Ammon's horn (tissue), 1 donor: ENCODE data around the gene KYNU.
A peak's percentile ranks its signal among the peaks of the same experiment; 100 is the strongest.
"Not testable (repeated sequence)": the region's sequence is repeated elsewhere in the genome, so short reads cannot be mapped to it uniquely, and the experiment has no call there.

ENCODE experiments used
- DNase-seq: peaks from one replicate; pipeline ENCODE4 v3.0.0-alpha.2; 2016; ENCODE audit warnings: low spot score

The KYNU gene

GRCh38 chr2:142877216-142877838, at the start of gene KYNU:
KYNU (plus strand) TSS chr2:142877664; CDS start chr2:142885368, 7,704 bp downstream.
- no peak for DNase-seq

GRCh38 chr2:142834021-142834420, 43.4 kb upstream of the KYNU start:
- DNase-seq = no peak

DNA sequence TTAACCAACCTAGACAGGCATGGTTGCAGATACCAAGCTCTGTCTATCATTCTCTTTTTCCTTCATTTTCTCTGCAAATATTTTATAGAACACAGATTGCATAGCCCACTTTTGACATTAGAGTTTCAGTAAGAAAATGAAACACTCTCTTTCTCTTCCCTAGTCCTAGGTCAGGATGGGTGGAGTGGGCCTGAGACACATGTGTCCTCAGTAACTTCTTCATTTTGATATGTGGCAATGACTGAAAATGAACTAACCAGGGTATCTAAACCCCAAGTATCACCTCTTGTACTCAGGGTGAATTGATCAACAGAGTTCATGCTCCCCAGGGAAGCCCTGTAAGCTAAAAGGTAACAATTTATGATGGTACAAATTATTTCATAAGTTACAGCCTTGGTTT, 37.0 kb upstream of the KYNU start:
- DNase-seq = no peak

GRCh38 chr2:142841788-142842187, 35.7 kb upstream of the KYNU start:
- DNase-seq = no peak

DNA sequence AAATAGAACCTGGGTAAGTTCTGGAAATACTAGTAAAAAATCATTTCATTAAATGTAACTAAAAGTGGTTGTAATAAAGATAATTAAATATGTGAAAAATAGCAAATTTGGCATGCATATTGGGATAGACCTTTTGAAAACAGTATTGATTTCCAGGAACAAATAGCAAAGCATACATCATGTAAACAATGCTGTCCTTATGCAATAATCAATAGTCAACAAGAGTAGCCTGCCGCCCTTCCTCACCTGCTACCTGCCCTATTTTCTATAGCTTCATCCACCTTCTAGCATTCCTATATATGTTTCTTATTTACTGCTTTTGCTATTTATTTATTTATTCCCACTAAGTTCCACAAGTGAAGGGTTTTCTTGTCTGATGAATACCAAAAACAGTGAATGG, 35.1 kb upstream of the KYNU start:
- DNase-seq = no peak

- DNase-seq = no peak
These were observed 33.7 kb upstream of the KYNU start for GRCh38 chr2:142843731-142844130.

GRCh38 chr2:142848023-142848606, 29.3 kb upstream of the KYNU start:
- DNase-seq = no peak

DNA sequence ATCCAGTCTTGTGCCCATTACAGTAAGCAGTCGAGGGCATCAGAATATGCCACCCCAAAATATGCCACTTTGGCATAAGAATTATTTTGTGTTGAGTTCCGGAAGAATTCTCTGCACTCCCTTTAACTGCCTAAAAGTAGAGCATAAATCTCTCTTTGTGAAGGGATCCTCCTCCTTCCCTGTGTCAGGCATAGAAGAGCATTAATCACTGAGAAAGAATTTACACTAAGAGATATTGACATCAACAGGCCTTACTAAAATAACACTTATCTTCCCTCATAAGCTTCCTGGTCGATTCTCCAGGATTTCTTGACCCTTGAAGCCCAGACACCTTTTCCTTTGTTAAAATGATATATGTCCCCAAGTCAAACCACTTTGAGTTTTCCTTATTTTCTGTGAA, 27.6 kb upstream of the KYNU start:
- DNase-seq = no peak

- no peak for DNase-seq
These were observed 23.6 kb upstream of the KYNU start for GRCh38 chr2:142853912-142854311.

GRCh38 chr2:142857256-142858164, 20.0 kb upstream of the KYNU start:
- DNase-seq = no peak

GRCh38 chr2:142858961-142859360, 18.5 kb upstream of the KYNU start:
- DNase-seq = no peak

DNA sequence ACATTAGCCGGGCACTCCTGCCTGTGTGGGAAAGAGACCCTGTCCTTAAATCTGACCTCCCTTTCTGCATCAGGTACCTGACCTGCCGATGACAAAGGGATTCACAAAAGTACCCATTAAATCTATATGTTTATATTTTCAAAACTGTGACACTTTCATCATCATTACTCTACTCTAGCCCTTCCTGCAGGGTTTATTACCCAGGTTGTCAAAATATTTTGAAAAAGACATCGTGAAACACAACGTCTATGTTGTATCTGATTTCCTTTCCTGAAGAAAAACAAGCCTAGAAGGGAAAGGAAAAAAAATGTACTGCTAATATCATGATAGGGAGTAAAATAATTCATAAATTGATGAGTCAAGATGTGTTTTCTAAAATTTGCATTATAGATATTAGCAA, 15.2 kb upstream of the KYNU start:
- DNase-seq = no peak

DNA sequence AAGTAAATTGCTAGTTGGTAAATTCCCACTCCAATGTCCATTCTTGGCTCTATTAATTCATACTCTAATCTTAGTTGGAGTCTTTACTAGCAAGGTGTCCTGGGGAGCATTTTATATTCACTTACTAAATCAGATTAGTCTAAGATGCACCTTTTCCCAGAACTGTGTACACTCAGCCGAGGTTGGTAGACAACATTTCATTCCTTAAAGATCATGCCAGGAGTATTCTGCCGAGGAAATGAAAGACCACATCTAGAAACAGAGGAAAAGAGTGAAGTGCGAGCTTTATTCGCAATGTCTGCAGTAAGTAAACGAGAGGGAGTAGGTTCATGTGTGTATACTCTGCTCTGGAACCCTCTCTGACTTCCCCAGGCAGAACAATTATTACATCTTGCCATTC, 14.6 kb upstream of the KYNU start:
- DNase-seq = no peak

DNA sequence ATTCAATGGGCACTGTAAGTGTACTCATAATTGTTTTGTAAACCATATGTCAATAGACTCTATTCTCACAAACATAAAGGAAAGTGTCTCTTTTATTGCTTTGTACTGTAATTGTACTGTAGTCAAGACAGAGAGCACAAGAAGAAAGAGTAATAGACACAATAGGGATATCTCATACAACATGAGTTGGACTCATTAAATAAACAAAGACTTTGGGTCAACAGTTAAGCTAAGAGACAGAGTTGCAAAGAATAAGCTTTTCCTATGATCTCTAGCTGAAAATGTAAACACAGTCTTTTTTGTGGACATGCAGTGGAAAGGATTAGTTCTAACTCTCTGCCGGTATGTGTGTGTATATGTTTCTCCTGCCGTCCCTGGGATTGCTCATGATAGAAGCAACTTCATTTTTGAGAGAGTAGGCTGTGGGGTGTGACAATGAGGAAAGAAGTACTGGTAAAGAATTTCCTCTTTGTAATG, 13.9 kb upstream of the KYNU start:
- DNase-seq = no peak

DNA sequence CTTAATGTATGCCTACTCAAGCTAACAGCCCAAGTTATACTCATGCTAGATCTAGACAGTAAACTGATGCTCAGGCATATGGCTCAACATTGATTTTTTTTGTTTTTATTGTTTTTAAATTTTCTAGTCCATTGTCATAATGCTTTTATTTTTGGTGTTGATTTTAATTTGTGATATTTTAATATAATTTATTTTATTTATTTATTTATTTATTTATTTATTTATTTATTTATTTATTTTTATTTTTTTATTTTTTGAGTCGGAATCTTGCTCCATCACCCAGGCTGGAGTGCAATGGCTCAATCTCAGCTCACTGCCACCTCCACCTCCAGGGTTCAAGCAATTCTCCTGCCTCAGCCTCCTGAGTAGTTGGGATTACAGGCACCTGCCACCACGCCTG, 12.9 kb upstream of the KYNU start:
- DNase-seq = not testable (repeated sequence)

- DNase-seq = peak; percentile 49
These were observed 11.5 kb upstream of the KYNU start for GRCh38 chr2:142865924-142866323.

DNA sequence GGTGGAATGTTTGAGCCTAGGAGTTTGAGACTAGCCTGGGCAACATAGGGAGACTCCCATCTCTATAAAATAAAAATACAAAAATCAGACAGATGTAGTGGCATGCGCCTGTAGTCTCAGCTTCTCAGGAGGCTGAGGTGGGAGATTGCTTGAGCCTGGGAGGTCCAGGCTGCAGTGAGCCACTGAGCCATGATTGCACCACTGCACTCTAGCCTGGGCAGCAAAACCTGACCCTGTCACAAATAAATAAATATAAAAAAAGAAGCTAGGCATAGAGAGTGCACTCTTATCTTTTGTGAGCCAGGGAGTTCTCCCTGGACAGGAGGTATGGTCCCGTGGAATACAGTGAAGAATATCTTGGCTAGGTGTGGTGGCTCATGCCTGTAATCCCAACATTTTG, 11.0 kb upstream of the KYNU start:
- no peak for DNase-seq

DNA sequence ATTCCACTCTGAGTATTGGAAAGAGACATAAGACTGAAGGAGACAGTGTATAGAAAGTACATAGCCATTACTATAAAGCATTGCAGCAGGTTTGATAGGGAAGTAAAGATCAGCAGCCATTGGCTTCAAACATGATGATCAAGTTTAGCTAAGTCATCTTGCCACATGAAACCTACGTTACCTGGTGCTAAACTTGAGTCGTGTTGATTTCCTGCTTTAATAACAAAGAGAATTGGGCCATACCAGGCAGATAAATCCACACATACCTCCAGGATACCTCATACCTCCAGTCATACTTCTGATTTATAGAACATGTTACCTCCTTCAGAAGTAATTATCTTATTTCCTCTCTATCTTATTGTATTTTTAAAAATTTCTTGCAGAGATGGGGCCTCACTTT, 10.3 kb upstream of the KYNU start:
- DNase-seq = no peak

DNA sequence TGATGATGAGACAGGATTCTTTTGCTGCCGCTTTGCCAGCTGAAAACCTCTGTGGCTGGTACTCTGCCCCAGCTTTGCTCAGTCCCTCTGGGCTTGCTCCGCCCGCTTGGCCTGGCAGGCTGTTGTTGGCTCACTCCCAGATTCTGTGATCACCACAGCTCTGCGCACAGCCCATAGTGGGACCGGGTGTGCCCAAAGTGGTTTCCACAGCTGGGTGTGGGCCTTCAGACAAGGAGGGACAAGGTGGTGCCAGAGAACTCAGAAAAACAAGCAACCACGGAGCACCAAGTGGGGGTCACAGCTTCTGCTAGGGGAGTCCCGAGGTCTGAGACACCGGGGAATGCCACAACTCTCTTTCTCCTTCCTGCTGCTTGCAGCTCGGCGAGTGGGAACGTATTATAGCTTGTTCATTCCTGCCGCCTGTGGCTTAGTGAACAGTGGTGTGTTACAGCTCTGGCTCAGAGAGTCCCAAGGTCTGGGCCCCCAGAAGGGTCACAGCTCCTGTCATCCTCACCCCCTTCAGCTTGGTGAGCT, 9.2 kb upstream of the KYNU start:
- peak; percentile 28 for DNase-seq

DNA sequence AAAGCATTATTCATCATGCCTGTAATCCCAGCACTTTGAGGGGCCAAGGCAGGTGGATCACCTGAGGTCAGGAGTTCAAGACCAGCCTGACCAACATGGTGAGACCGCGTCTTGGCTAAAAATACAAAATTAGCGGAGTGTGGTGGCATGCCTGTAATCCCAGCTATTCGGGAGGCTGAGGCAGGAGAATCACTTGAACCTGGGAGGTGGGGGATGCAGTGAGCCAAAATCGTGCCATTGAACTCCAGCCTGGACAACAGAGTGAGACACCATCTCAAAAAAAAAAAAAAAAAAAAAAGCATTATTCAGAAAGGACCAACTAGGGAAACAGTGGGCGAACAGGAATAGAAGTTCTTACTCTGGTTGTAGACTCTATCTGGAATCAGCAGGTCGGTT, 8.4 kb upstream of the KYNU start:
- DNase-seq = not testable (repeated sequence)

GRCh38 chr2:142869461-142870106, 7.9 kb upstream of the KYNU start:
- no peak for DNase-seq

DNA sequence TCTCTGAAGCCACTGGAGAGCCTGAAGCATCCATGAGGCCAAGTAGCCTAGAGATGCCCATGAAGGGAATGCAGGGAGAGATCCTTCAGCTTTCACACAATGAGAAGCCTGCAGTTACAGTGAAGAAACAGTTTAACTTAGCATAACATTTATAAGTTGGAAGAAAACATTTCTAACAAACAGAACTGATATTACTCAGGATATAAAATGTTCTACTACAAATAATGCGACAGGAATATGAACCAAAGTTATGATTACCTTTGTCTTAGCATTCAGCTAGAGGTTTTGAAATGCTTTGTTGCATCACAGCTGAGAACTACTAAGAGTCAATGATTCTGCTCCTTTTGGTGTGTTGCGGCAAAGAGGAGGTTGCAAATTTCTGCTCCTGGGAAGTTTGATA, 6.9 kb upstream of the KYNU start:
- DNase-seq = no peak
